ENCODE results near the gene ALS2CL.

ALS2CL gene

DNA sequence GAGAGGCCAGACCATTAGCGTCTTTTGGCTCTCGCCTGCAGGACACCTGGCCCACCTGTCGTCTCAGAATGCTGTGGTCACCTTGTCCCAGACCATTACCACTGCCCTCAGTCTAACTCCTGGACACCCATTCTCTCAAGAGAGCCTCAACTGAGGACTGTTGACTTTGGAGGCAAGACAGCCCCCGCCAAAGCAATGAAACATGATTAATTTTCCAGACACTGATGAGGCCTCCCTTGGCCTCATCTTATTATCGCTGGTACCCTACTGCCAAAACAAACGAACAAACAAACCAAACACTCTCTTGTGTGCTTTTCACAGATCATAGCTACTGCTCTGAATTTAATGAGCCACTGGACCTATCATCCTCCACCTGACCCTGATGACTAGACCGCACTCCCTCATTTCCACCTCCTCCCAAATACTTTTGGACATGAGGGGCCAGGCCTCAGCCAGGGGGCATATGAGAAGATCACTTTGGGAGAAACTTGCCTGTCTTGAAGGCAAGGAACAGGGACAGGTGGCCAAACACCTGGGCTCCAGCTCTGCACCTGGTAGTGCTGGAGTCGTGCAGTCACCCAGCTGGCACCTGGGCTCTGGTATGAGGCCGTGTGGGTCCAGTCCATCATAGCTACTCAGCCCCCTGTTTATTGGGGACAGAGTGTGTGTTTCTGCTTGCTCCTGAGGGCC is 27.6 kb downstream of the ALS2CL start:
- H2AFZ ChIP-seq (ENCODE audit: low read length), result no peak overlapping the region
- no peak overlapping the region for H3K27ac ChIP-seq (ENCODE audit: low read length)
- H3K9ac ChIP-seq (ENCODE audit: low read length), result no peak overlapping the region
- H3K4me3 ChIP-seq (ENCODE audit: low read length), result no peak overlapping the region
- no peak for TF ChIP-seq EZH2 (optimal IDR thresholded peaks at IDR 0.05; ENCODE audit: low read depth, low read length)
- no peak for TF ChIP-seq CTCF (IDR thresholded peaks at IDR 0.05; ENCODE audit: low read length)
- TF ChIP-seq EZH2phosphoT487 (IDR thresholded peaks at IDR 0.05; ENCODE audit: low read length), result no peak
- H3F3A ChIP-seq (ENCODE audit: insufficient read depth, low read length), result no peaks in the 10 kb centered on the region
- H3K4me1 ChIP-seq (ENCODE audit: low read length), result no peaks in the 10 kb centered on the region
- H3K4me2 ChIP-seq (ENCODE audit: low read depth, low read length), result no peak overlapping the region
- no peak for DNase-seq
- H3K9me2 ChIP-seq (replicated peaks; ENCODE audit: insufficient read depth, low read length), result no peaks in the 10 kb centered on the region
- H3K27me3 ChIP-seq (replicated peaks; ENCODE audit: insufficient read depth, low read length), result no peaks in the 10 kb centered on the region
- H4K20me1 ChIP-seq (ENCODE audit: insufficient read depth, low read length), result no peaks in the 10 kb centered on the region
- H3K36me3 ChIP-seq (replicated peaks; ENCODE audit: insufficient read depth, low read length), result no peaks in the 10 kb centered on the region
- no peaks in the 10 kb centered on the region for H3K79me2 ChIP-seq (ENCODE audit: low read length)
- no peaks in the 10 kb centered on the region for H3K9me3 ChIP-seq (replicated peaks; ENCODE audit: insufficient read depth, low read length)

- Histone ChIP-seq H3K27ac (ENCODE audit: low read length) (no peak overlapping the region), H3K9me2 (replicated peaks; ENCODE audit: insufficient read depth, low read length) (no peaks in the 10 kb centered on the region), H4K20me1 (ENCODE audit: insufficient read depth, low read length) (no peaks in the 10 kb centered on the region), H3K36me3 (replicated peaks; ENCODE audit: insufficient read depth, low read length) (no peaks in the 10 kb centered on the region), H3K27me3 (replicated peaks; ENCODE audit: insufficient read depth, low read length) (no peaks in the 10 kb centered on the region), H3K4me1 (ENCODE audit: low read length) (no peaks in the 10 kb centered on the region), H3K9ac (ENCODE audit: low read length) (no peak overlapping the region), H3K9me3 (replicated peaks; ENCODE audit: insufficient read depth, low read length) (no peaks in the 10 kb centered on the region), H3K79me2 (ENCODE audit: low read length) (no peaks in the 10 kb centered on the region), H3F3A (ENCODE audit: insufficient read depth, low read length) (no peaks in the 10 kb centered on the region), H3K4me2 (ENCODE audit: low read depth, low read length) (no peak overlapping the region), H2AFZ (ENCODE audit: low read length) (no peak overlapping the region), H3K4me3 (ENCODE audit: low read length) (no peak overlapping the region)
- TF ChIP-seq EZH2phosphoT487 (IDR thresholded peaks at IDR 0.05; ENCODE audit: low read length), result no peak
- no peak for TF ChIP-seq CTCF (IDR thresholded peaks at IDR 0.05; ENCODE audit: low read length)
- TF ChIP-seq EZH2 (optimal IDR thresholded peaks at IDR 0.05; ENCODE audit: low read depth, low read length), result no peak
- DNase-seq, result no peak
Measured at GRCh38 chr3:46664971-46665762, 28.3 kb downstream of the ALS2CL start.

DNA sequence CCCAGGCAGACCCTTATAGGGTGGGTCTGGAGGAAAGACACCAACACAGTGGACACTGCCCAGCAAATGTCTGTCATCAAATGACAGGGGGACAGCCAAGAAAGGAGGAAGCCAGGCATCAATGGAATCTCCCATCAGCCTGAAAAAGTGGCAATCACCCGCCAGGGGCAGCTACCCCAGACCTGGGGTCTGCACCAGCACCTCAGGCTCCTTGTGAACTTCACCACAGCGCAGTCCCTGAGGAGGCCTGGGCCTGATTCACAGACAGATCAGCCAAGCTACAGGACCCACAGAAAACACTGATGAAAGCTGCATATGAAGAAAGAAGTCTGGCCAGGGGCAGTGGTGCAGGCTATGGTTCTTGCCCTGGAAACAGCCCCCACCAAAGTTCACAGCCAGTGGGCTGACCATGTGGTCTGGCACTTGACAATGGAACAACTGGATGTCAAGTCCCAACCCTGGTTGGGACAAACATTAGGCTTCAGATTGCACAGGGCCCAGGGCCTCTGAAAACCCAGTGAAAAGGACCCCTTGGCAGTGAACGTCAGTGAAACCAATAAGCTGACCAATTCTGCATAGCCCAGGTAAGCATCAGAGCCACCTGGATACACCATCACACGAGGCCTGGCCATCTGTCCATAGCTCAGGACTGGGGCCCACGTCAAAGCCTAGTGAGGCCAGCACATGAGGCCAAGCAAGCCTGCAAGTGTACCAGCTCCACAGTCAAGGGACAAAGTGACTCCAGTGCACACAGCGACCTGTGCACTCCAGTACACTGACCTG is 29.1 kb downstream of the ALS2CL start:
- no peak for TF ChIP-seq CTCF (IDR thresholded peaks at IDR 0.05; ENCODE audit: low read length)
- TF ChIP-seq EZH2phosphoT487 (IDR thresholded peaks at IDR 0.05; ENCODE audit: low read length), result no peak
- no peak for TF ChIP-seq EZH2 (optimal IDR thresholded peaks at IDR 0.05; ENCODE audit: low read depth, low read length)
- H3K9me2 ChIP-seq (replicated peaks; ENCODE audit: insufficient read depth, low read length), result no peaks in the 10 kb centered on the region
- H3K27me3 ChIP-seq (replicated peaks; ENCODE audit: insufficient read depth, low read length), result no peaks in the 10 kb centered on the region
- H2AFZ ChIP-seq (ENCODE audit: low read length), result no peak overlapping the region
- H3K4me2 ChIP-seq (ENCODE audit: low read depth, low read length), result no peak overlapping the region
- H3K9ac ChIP-seq (ENCODE audit: low read length), result no peak overlapping the region
- no peak overlapping the region for H3K4me3 ChIP-seq (ENCODE audit: low read length)
- DNase-seq, result no peak
- H4K20me1 ChIP-seq (ENCODE audit: insufficient read depth, low read length), result no peaks in the 10 kb centered on the region
- no peaks in the 10 kb centered on the region for H3K4me1 ChIP-seq (ENCODE audit: low read length)
- no peaks in the 10 kb centered on the region for H3K9me3 ChIP-seq (replicated peaks; ENCODE audit: insufficient read depth, low read length)
- no peak overlapping the region for H3K27ac ChIP-seq (ENCODE audit: low read length)
- H3F3A ChIP-seq (ENCODE audit: insufficient read depth, low read length), result no peaks in the 10 kb centered on the region
- H3K79me2 ChIP-seq (ENCODE audit: low read length), result no peaks in the 10 kb centered on the region
- no peaks in the 10 kb centered on the region for H3K36me3 ChIP-seq (replicated peaks; ENCODE audit: insufficient read depth, low read length)

Measured in MM.1S (cell line).